IPS-18c (cell line): ENCODE measurements around the gene RHOBTB1.
"Not testable (repeated sequence)": the region's sequence is repeated elsewhere in the genome, so short reads cannot be mapped to it uniquely, and the experiment has no call there.

ENCODE experiments used
- H3K4me3 ChIP-seq: 2 replicates; pipeline ENCODE4 v1.7.0; 2013; ENCODE audit warnings: low read depth, mild to moderate bottlenecking, low read length, moderate library complexity; ENCODE audit not compliant: insufficient read depth
- H3K9me3 ChIP-seq: one replicate; pipeline ENCODE4 v1.6.1; 2013; ENCODE audit warnings: mild to moderate bottlenecking, low read length, moderate library complexity; ENCODE audit not compliant: control insufficient read depth, insufficient read depth

Gene RHOBTB1

DNA sequence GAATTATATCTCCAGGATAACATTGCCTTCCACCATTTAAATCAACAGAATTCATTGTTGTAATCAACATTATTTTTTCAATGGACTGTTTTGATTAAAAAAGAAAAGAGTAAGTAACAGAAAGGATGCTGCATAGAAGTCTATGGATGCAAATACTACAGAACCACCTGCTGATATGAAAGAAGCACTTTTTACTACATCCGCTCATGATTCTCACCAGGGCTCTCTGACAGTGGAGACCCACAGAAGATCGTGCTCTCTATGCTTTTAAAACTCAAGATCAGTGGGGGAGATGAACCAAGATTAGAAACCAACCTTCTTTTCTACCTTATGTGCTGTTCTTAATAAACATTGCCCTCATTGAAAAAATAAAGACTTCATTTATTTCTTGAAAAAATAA lies 24.4 kb downstream of the RHOBTB1 start:
- Histone ChIP-seq H3K9me3 (no peaks in the 10 kb centered on the region), H3K4me3 (no peak overlapping the region)

DNA sequence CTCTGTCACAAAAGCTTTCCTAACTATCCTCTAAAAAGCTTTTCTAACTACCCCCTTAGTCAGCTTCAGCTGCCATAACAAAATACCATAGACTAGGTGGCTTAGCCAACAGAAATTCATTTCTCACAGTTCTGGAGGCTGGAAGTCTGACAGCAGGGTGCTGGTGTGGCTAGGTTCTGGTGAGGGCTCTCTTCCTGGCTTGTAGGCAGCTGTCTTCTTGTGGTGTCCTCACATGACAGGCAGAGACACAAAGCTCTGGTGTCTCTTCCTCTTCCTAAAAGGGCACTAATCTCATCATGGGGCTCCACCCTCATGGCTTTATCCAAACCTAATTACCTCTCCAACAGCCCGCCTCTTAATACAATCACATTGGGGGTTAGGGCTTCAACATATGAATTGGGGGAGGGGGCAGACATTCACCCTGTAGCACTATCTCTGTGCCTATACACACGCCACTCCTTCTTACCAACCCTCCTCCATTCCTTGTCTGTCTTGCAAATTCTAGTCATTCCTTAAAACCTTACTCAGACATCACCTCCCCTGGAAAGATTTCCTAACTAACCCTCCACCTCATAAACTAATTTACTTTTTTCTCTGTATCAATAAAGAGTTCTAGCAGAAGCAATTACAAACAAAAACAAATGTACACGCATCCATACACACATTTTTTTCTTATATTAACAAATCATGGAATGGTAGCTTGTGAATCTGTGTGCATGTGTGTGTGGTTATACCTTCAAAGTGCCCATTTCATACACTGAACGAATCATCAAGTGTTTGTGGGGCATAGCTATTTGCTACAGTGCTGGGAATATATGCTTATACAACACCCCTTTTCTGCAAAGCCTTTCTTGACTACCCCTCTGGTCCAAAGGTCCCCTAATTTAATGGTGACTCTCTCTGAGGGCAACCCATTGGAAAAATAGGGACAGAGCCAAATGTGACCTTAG lies 26.4 kb downstream of the RHOBTB1 start:
- no peak overlapping the region for H3K4me3 ChIP-seq
- no peaks in the 10 kb centered on the region for H3K9me3 ChIP-seq

DNA sequence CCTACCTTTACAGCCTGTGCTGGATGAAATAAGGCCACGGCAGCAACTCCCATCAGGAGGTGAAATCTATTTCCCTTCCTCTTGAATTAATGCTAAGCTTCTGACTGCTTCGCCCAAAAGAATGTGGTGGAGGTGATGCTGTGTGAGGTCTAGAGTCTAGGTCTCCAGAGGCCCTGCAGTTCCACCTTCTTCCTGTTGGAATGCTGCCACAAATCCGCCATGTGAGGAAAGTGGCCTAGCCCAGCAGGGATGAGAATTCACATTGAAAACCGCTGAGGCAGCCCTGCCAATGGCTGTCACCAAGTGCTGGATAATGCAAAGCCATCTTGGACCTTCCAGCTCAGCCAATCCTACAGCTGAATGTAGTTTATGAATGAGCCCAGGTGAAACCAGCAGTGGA lies 28.0 kb downstream of the RHOBTB1 start:
- no peak overlapping the region for H3K4me3 ChIP-seq
- no peaks in the 10 kb centered on the region for H3K9me3 ChIP-seq

DNA sequence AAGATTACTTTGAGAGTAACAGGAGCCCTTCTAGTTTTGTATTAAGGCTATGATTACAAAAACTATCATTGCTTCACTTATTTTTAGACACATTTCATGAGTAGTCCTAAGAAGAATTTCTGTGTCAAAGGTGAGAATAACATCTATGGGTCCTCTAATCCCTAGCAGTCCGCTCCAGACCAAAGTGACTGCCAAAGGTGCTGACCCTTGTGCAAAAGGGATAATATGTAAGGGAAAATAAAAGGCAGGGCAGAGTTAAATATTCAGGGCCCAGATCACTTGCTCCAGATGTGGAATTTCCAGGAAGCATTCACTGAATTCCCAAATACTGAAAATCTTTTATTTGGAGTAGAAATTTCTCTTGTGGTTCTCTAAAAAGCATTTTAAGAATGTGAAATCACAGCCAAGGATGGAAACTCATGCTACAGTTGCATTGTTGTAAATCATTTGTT lies 29.3 kb downstream of the RHOBTB1 start:
- Histone ChIP-seq H3K4me3 (no peak overlapping the region), H3K9me3 (no peaks in the 10 kb centered on the region)

DNA sequence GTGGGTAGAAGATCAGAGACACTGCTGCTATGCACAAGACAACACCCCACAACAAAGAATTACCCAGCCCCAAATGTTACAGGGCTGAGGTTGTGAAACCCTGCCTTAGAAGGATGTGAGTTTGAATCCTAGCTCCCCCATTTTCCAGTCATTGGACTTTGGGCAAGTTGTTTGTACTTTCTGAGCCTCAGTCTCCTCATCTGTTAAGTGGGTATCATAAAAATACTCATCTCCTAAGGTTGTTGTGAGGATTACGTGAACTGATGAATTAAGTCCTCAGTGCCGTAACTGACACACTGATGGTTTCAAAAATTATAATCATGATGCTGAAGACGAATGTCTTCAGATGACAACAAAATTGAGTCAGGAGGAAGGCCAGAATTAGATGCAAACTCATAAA lies 30.3 kb downstream of the RHOBTB1 start:
- Histone ChIP-seq H3K4me3 (no peak overlapping the region), H3K9me3 (no peaks in the 10 kb centered on the region)

DNA sequence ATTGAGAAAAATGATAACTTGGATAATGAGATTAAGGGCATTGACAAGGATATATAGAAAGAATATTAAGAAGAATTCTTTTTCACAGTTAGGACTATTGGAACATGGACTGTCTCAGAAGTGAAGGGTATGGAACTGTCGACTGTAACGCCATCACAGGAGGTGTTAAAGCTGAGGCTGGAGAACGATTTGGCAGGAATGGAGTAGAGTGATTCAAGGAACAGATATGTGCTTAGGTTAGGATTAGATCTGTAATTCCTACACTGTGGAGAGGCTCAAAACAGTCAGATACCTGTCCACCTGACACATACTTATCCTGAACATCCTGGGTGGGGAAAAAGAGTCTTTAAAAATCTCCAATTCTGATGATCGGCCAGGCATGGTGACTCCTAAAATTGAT lies 30.9 kb downstream of the RHOBTB1 start:
- H3K4me3 ChIP-seq = no peak overlapping the region
- no peaks in the 10 kb centered on the region for H3K9me3 ChIP-seq

DNA sequence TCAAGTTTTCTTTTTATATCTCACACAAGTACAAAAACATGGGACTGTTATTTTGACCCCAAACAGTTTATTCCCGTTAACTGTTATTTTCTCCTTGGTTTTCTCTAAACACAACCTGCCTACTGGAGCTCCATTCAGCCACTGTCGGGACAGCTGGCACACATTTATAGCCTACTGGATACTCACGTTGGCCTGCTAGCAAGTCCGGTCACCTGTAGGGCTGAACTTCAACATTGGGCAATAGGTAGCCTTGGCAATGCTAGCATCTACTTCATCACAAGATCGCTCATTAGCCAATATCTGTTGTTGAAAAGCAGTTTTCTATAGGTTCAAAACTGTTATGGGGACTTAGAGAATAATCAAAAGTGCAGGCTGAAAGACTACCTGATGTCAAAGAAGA lies 32.3 kb downstream of the RHOBTB1 start:
- no peaks in the 10 kb centered on the region for H3K9me3 ChIP-seq
- no peak overlapping the region for H3K4me3 ChIP-seq

DNA sequence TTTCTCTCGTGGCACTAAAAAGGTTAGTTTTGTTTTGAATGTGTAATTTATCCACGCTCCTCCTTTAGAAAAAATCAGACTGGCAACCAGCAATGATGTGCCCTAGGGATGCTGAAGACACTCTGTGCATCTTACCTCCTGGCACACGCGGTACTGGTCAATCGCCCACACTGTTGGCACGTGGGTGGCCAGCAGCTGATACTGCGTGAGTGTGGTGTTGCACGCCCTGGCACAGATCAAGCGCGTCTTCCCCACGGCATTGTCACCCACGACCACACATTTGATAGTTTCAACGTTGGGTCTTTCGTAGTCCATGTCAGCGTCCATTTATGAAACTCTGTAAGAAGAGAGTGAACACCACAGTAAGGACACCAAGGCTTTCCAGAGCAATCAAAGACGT lies 32.8 kb downstream of the RHOBTB1 start:
- Histone ChIP-seq H3K4me3 (no peak overlapping the region), H3K9me3 (no peaks in the 10 kb centered on the region)

DNA sequence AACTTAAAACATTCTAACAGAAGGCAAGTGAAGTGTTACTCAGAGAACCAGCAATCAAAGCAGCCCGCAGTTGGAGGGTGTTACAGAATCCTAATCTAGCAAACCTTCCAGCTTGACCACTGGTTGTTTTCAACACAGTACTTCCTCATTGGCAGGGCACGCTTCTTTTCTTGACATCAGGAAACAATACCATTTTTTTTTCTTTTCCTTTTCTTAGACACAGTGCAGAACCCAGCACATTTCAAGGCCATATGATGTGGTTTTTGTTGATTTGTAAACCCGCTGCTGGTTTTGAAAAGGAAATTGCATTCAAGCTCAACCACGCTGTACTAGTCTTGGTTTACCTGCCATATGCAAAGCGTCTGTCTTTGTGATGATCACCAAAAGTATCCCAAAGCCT lies 33.4 kb downstream of the RHOBTB1 start:
- H3K9me3 ChIP-seq = no peaks in the 10 kb centered on the region
- H3K4me3 ChIP-seq = no peak overlapping the region

DNA sequence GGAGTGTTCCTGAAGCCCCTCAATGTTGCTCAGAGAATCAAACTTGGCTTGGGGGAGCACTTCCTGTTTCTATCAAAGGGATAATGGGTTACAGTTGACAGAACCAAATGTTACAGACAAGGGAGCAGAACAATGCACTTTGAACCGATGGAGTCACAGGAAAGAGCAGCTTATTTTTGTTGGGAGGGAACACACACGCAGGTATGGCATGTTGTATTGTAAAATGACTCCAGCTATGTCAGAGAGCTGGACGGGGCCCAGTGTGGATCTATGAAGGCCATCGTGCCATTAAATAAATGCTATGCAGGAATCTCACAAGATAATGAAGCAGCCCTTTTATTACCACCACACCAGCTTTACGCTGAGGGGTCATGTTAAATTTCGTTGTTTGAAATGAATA lies 35.1 kb downstream of the RHOBTB1 start:
- no peak overlapping the region for H3K4me3 ChIP-seq
- no peaks in the 10 kb centered on the region for H3K9me3 ChIP-seq

DNA sequence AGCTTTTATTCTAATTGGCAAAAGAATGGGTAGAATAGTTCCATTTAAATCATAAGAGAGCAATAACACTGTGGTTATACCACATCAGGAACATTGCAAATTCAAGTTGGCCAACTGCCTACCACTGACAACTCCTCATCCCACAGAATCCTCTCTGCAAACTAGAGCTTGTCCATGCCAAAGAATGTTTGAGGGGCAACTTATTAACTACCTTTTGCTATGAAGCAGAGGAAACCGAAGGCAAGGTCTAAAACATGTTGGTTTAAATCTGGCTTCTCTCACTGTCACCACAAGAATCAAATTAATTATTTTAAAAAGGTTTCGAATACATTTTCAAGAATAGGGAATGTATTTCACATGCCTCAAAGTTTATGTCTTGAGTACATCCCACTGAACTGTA lies 36.0 kb downstream of the RHOBTB1 start:
- Histone ChIP-seq H3K9me3 (no peaks in the 10 kb centered on the region), H3K4me3 (no peak overlapping the region)

DNA sequence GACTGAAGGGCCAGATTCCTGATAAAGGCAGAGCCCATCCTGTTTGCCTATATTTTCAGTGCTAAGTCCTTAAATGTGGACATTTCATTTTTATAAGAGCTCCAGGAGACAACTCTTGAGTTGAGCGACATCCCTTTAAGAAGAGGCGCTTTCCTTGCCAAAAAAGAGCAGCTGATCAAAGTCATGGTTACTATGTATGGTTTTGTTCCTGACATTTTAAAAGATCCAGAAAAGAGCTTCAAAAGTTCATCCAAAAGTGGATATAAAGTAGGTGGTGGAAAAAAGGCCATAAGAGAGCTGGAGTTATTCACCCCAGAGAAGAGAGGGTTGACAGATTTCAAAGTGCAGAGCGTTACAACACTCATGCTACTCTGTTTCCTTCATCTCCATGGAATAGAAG lies 36.7 kb downstream of the RHOBTB1 start:
- no peaks in the 10 kb centered on the region for H3K9me3 ChIP-seq

DNA sequence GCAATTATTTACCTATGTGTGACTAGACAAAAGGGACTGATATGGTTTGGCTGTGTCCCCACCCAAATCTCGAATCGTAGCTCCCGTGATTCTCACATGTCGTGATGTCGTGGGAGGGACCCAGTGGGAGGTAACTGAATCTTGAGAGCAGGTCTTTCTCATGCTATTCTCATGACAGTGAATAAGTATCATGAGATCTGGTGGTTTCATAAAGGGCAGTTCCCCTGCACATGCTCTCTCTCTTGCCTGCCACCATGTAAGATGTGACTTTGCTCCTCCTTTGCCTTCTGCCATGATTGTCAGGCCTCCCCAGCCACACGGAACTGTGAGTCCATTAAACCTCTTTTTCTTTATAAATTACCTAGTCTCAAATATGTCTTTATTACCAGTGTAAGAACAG lies 37.2 kb downstream of the RHOBTB1 start:
- not testable (repeated sequence) for H3K4me3 ChIP-seq, H3K9me3 ChIP-seq

More for the DNA sequence above, 36.7 kb downstream of the RHOBTB1 start:
- no peak overlapping the region for H3K4me3 ChIP-seq

DNA sequence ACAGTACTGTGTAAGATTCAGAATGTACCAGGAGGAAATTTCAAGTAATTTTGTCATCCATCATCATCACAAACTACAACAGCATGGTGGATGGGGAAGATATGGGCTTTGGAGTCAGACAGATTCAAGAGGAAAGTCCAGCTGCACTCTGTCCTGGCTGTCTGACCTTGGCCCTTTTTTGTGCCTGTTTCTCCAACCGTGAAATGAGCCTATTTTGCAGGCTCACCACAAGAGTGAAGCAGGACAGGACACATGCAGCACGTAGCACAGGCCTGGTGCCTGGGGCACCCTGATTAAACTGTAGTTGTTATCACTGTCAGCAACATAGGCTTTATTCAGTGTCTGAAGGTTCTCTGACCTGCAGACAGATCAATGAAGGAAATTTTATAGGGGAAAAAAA lies 37.6 kb downstream of the RHOBTB1 start:
- no peak overlapping the region for H3K4me3 ChIP-seq
- no peaks in the 10 kb centered on the region for H3K9me3 ChIP-seq

DNA sequence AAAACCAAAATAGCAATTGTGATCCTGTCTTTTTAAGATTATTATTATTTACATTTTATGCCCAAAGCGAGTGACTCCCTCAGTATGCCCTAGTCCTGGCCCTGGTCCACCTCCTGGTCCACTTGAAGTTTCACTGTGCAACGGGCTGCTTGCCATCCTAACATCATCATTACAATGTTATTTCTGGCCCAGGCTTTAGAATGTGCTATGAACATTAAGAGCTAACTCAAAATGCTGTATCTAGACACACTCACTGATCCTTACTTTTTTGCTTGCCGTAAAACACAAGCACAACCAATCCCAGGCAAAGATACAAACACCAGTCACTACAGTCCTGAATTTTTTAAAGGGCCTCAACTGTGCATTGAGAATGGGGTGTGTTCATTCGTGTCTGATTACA lies 38.4 kb downstream of the RHOBTB1 start:
- no peaks in the 10 kb centered on the region for H3K9me3 ChIP-seq
- H3K4me3 ChIP-seq = no peak overlapping the region

DNA sequence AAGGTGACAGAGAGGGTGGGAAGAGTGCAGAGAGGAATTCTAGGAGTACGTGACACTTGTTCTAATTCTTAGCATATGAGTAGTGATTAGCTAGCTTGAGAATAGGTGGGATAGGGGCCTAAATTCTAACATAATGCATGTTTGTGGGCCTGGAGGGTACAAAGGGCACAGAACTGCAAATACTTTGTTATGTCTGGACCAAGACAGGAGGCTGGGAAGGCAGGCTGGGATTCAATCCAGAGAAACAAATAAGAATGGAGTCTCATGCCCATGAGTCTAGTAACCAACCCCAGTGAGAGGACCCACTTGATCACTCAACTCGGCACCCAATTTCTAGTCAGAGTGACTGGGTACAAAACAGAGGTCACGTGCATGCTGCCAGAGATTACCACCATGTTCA lies 40.9 kb downstream of the RHOBTB1 start:
- Histone ChIP-seq H3K9me3 (no peaks in the 10 kb centered on the region), H3K4me3 (no peak overlapping the region)

DNA sequence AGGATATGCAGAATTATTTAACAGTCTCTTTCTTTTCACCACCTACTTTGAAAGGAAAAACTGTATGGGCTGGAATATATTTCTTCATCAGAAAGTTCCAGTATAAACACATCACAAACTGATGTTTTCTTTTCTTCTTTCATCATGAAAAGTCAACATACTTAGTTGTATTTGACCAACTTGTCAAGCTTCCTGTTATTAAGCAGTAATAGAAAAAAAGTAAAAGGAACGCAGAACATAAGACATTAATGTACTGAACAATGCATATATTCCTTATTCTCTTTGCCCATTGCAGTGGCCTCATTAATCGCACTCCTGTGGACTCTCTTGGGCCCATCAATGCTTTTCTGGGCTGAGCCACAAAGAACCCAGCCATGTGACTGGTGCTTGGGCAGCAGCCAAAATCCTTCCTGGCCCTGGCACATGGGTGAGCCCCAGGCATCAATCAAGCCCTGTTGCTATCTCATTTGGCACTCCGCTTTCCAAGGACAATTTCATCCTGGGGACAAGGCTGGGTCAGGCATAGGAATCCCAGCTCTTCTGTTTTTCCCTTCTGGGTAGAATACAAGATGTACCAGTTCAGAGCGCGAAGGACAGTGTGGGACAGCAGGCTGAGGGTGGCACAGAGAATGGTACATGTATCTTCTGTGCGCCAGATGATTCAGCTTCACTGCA lies 42.3 kb downstream of the RHOBTB1 start:
- H3K9me3 ChIP-seq = no peaks in the 10 kb centered on the region
- no peak overlapping the region for H3K4me3 ChIP-seq

DNA sequence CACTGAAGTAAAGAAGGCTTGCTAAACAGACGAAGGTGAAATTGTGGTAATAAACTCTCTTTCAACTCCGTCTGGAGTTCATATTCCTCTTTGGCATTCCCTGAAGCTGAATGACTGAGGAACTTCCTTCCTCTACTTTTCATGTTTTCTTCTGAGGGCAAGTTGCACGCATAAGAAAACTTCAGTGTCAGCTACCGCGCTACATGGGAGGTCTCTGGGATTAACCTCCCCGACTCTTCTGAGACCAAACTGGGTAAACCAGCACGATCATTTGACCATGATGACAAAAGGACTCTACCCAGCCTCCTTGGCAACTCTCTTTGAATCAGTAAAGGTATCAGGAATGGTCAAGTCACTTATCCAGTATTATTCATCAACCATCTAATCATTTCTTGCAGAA lies 44.7 kb downstream of the RHOBTB1 start:
- no peaks in the 10 kb centered on the region for H3K9me3 ChIP-seq

More for the DNA sequence above, 44.7 kb downstream of the RHOBTB1 start:
- H3K4me3 ChIP-seq = no peak overlapping the region
